Esophagus squamous epithelium (tissue), 5 donors: ENCODE results near the gene VPS37D. TPM values are rescaled to one million over a fixed set of nuclear protein-coding genes. Genes with fewer than 3 reads are reported as not detected.
"Not testable (repeated sequence)": the region's sequence is repeated elsewhere in the genome, so short reads cannot be mapped to it uniquely, and the experiment has no call there.

Experiments
- DNase-seq: peaks from one replicate; lab custom pipeline; 2025; lab: John Stamatoyannopoulos, UW
- H3K27ac ChIP-seq, 4 donors: fragments of 200-600 bp; sonication (generic); one replicate each; pipeline ENCODE4 v1.5.1; 2016 to 2019; ENCODE audit warnings: mild to moderate bottlenecking in 1 of 4
- H3K27me3 ChIP-seq, 4 donors: fragments of 200-600 bp; sonication (generic); 1 replicate in 3 of 4; 2 replicates in 1 of 4; pipeline versions ENCODE4 v1.5.1 to v1.6.0; 2017 to 2021; ENCODE audit warnings: antibody characterized with exemption in 1 of 4
- H3K36me3 ChIP-seq, 3 donors: fragments of 200-600 bp; sonication (generic); one replicate each; pipeline ENCODE4 v1.5.1; 2016 to 2019
- H3K4me1 ChIP-seq, 3 donors: fragments of 200-600 bp; sonication (generic); one replicate each; pipeline ENCODE4 v1.5.1; 2017 to 2019
- H3K4me3 ChIP-seq, 4 donors: fragments of 200-600 bp; sonication (generic); 1 replicate in 3 of 4; 2 replicates in 1 of 4; pipeline ENCODE4 v1.5.1; 2016 to 2019; ENCODE audit warnings: mild to moderate bottlenecking in 2 of 4, moderate library complexity in 1 of 4
- H3K9me3 ChIP-seq, 3 donors: fragments of 200-600 bp; sonication (generic); one replicate each; pipeline ENCODE4 v1.5.1; 2016 to 2019
- CTCF ChIP-seq, 6 experiments: fragments of 450-650 bp in 4 of 6; fragments of 200-600 bp in 2 of 6; sonication (generic) in 2 of 6; IDR thresholded peaks; one replicate each; pipeline ENCODE4 v1.5.1; 2016 to 2019; ENCODE audit warnings: antibody characterized with exemption in 6 of 6, mild to moderate bottlenecking in 4 of 6, moderate library complexity in 4 of 6
- POLR2A ChIP-seq, 4 donors: fragments of 450-650 bp; IDR thresholded peaks; one replicate each; pipeline ENCODE4 v1.6.1; 2017; ENCODE audit warnings: antibody characterized with exemption in 4 of 4, mild to moderate bottlenecking in 4 of 4, moderate library complexity in 3 of 4
- WGBS, 2 donors: methylation state at CpG; one replicate each; pipeline ENCODE4 v1.1.5; 2018; 5-methylcytosine and 5-hydroxymethylcytosine counted together
- intact Hi-C: fragments of 100-400 bp; cut with DNase I; formaldehyde crosslinking; loops from one replicate; pipeline ENCODE4 v1.15.0; 2022
- total RNA-seq, 4 donors: library from RNA; depleted of rRNA; stranded (reverse); fragments of >200 nt; gene quantifications; one replicate each; pipeline ENCODE4 v1.1.0, GENCODE V29; 2016
- donor health status: DM: yes; HTN: yes; CAD: no.

The VPS37D gene
- total RNA-seq, 4 donors from 2014 or later: 0.97 to 1.3 TPM; not detected in 2

- Histone ChIP-seq H3K36me3 (no peaks in the 10 kb centered on the region), H3K4me1 (peaks cover 7 to 22% (median 8%) of the 10 kb centered on the region in 3 donors), H3K27ac (no peak overlapping the region), H3K4me3 (no peak overlapping the region), H3K27me3 (peaks cover 0 to 24% (median 0%) of the 10 kb centered on the region in 4 donors), H3K9me3 (no peaks in the 10 kb centered on the region)
- DNase-seq: no peak
- no CpG with 5 or more reads among the region's 12 CpGs for WGBS, 2 donors
- no peak for TF ChIP-seq POLR2A (IDR thresholded peaks at IDR 0.05)
- no peak for TF ChIP-seq CTCF (IDR thresholded peaks at IDR 0.05)
- intact Hi-C loops: loop anchor here (10.0 kb wide), 1 partner anchor 54 kb away; no protein-coding TSS in a partner anchor
Measured at GRCh38 chr7:73671322-73671661, 3.7 kb downstream of the VPS37D start.

GRCh38 chr7:73671857-73672445, 4.3 kb downstream of the VPS37D start:
- peaks cover 7 to 22% (median 8%) of the 10 kb centered on the region in 3 donors for H3K4me1 ChIP-seq
- H3K27me3 ChIP-seq: peaks cover 0 to 18% (median 0%) of the 10 kb centered on the region in 4 donors
- H3K9me3 ChIP-seq: no peaks in the 10 kb centered on the region
- no peak overlapping the region for H3K4me3 ChIP-seq
- no peak overlapping the region for H3K27ac ChIP-seq
- intact Hi-C loops: loop anchor here (10.0 kb wide), 1 partner anchor 53 kb away; no protein-coding TSS in a partner anchor
- DNase-seq: no peak
- H3K36me3 ChIP-seq: no peaks in the 10 kb centered on the region
- WGBS, 2 donors: 87 to 92% methylated on average over 14 of the region's 15 CpGs
- TF ChIP-seq POLR2A (IDR thresholded peaks at IDR 0.05) (no peak), CTCF (IDR thresholded peaks at IDR 0.05) (no peak)

GRCh38 chr7:73674468-73675124, 7.0 kb downstream of the VPS37D start:
- intact Hi-C loops: loop anchor here (10.0 kb wide), 1 partner anchor 50 kb away; no protein-coding TSS in a partner anchor
- no peak overlapping the region for H3K27ac ChIP-seq
- H3K4me3 ChIP-seq: no peak overlapping the region
- peaks cover 0 to 4% (median 0%) of the 10 kb centered on the region in 3 donors for H3K4me1 ChIP-seq
- no peak for DNase-seq
- peaks cover 0 to 21% (median 5%) of the 10 kb centered on the region in 3 donors for H3K36me3 ChIP-seq
- H3K9me3 ChIP-seq: no peaks in the 10 kb centered on the region
- TF ChIP-seq CTCF (IDR thresholded peaks at IDR 0.05): no peak
- TF ChIP-seq POLR2A (IDR thresholded peaks at IDR 0.05): no peak
- peaks cover 0 to under 1% (median 0%) of the 10 kb centered on the region in 4 donors for H3K27me3 ChIP-seq
- 85 to 100% methylated on average over 1 of the region's 1 CpG for WGBS, 2 donors

- not testable (repeated sequence) for H3K9me3 ChIP-seq, H3K27me3 ChIP-seq, H3K4me3 ChIP-seq, H3K27ac ChIP-seq, DNase-seq
- intact Hi-C loops: loop anchor here (10.0 kb wide), 1 partner anchor 49 kb away; no protein-coding TSS in a partner anchor
- WGBS, 2 donors: 56 to 82% methylated on average over 9 of the region's 9 CpGs
- H3K36me3 ChIP-seq: peaks cover 0 to 30% (median 5%) of the 10 kb centered on the region in 3 donors
- H3K4me1 ChIP-seq: peaks cover 4 to 19% (median 5%) of the 10 kb centered on the region in 3 donors
Measured at GRCh38 chr7:73676062-73676461, 8.4 kb downstream of the VPS37D start.

GRCh38 chr7:73678862-73679261, 11.2 kb downstream of the VPS37D start:
- Histone ChIP-seq H3K4me3 (no peak overlapping the region), H3K4me1 (peaks cover 20 to 38% (median 22%) of the 10 kb centered on the region in 3 donors), H3K27me3 (no peaks in the 10 kb centered on the region), H3K36me3 (peaks cover 0 to 30% (median 5%) of the 10 kb centered on the region in 3 donors), H3K9me3 (no peaks in the 10 kb centered on the region), H3K27ac (no peak overlapping the region)
- intact Hi-C loops: loop anchor here (10.0 kb wide), 1 partner anchor 46 kb away; no protein-coding TSS in a partner anchor
- 87 to 95% methylated on average over 3 to 4 of the region's 6 CpGs for WGBS, 2 donors
- DNase-seq: no peak
- TF ChIP-seq POLR2A (IDR thresholded peaks at IDR 0.05) (no peak), CTCF (IDR thresholded peaks at IDR 0.05) (no peak)
